NCI-H345 treated with DMSO at 0.1 percent for 48 hours (cell line): ENCODE results near the gene SPINK4.

Experiments used
- DNase-seq: peaks from one replicate; lab custom pipeline; 2025; ENCODE audit not compliant: unreplicated experiment; lab: John Stamatoyannopoulos, UW

Gene SPINK4

DNA sequence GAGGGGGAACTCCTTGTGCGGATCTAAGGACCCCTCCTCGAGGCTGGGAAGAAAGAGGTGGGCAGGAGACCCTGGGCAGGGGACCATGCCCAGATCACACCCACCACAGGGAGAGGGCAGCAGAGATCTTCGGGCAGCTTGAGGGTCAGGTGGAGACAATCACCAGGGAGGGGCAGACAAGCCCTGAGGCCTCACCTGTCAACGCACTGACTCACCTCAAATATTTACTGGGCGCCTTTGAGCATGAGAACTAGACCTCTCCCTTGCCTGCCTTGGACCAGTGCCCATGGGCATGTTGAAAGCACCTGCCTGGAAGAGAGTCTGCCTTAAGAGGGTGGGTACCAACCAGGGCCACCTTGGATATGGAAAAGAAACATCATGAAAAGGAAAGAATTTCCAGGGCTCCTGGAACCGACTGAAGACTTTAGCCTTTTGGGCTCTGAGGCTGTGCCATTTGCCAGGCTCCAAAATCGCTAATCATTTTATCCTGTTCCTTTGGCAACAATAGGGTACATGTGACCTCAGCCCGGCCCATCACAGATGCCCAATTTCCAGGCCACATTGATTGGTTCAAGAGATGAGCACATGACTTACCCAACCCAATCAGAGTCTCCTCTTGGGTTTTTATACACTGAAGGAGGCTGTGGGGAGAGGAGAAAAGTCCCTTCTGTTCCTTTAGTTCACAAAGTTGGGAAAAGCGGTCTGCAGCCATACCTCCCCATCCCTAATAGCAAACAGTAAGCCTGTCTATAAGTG, 10.4 kb upstream of the SPINK4 start:
- peak; percentile 6 for DNase-seq

DNA sequence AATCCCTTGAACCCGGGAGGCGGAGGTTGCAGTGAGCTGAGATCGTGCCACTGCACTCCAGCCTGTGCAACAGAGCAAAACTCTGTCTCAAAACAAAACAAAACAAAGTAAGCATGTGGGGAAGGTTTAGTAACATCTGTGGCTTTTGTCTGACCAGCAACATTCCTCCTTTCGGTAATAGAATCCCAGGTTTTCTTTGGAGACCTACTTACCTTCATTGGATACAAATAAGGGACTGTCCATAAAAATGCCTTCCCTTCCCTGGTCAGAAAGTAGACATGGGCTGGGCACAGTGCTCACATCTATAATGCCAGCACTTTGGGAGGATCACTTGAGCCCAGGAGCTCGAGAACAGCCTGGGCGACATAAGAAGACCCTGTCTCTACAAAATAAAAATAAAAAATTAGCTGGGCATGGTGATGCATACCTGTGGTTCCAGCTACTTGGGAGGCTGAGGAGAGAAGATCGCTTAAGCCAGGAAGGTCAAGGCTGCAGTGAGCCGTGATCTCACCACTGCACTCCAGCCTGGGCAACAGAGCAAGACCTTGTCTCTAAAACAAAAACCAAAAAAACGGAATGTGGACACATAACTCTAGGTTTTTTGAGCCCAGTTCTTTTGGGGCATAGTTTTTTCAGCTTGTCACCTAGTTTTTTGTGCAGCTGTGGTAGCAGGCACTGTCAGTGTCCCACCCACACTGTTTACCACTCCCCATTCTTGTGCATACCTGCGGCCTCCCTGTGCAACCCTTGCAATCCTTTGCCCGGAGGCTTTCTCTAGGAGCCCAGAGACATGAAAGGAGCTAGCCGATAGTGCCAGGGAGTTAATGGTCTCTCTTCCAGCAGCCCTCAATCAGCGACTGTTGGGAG, 9.0 kb upstream of the SPINK4 start:
- no peak for DNase-seq

DNA sequence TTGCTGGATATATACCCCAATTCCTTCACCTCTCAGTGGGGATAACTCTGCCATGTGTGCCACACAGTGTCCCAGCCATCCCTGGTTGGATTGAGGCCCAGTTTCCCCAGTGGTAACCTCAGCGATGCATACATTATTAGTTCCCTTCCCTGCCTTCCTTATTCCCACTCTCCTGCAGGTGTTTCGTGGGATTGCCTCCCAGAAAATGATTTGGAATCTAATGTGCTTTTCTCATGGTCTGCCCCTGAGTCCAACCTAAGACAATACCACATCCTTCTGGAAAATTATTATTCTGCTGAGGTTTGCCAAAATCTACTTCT, 8.4 kb upstream of the SPINK4 start:
- DNase-seq = no peak

DNA sequence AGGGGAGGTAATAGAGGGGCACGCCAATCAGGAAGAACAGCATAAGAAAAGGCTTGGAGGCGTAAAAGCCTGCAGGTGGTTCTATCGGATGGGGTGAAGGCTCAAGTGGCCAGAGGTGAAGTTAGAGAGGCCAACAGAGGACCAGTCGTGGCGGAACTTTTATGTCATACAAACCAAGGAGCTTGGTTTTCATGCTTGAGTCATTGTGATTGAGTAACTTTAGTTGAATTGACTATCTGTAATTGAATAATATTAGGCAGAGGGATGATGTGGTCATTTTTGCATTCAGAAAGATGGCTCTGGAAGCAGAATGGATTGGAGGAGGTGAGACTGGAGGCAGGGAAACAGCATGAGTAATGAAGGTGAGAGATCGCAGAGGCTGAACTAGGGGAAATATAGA, 7.2 kb upstream of the SPINK4 start:
- DNase-seq = no peak

DNA sequence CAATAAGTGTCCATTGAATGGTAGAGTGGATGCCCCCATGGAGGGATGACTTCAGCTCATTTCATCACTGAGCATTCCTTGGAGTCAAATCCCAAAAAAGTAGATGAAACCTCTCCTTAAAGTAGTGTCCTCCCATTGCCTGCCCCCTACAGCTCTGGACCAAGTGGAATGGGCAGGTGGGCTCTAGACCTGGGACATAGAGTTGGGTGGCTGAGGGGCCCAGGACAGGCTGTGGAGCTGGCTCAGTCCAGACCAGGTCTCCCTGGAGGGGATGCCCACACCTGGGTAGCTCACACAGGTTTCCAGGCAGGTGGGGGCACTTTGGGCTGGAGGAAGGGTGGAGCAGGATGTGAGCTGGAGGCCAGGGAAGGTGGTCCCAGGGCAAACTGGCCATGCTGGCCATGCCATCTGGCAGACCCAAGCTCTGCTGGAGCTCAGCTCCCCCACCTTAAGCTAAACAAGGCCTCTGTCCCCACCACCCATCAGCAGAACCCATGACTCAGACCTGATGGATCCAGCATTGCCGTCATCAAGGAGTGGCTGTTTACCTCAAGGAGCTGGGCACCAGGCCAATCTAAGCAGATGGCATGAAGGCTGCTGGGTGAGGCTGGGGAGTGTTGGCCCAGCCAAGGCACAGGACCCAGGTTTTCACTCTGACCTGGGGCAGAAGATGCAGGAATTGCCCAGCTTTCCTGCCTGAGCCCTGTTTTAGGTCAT, 6.2 kb upstream of the SPINK4 start:
- no peak for DNase-seq

DNA sequence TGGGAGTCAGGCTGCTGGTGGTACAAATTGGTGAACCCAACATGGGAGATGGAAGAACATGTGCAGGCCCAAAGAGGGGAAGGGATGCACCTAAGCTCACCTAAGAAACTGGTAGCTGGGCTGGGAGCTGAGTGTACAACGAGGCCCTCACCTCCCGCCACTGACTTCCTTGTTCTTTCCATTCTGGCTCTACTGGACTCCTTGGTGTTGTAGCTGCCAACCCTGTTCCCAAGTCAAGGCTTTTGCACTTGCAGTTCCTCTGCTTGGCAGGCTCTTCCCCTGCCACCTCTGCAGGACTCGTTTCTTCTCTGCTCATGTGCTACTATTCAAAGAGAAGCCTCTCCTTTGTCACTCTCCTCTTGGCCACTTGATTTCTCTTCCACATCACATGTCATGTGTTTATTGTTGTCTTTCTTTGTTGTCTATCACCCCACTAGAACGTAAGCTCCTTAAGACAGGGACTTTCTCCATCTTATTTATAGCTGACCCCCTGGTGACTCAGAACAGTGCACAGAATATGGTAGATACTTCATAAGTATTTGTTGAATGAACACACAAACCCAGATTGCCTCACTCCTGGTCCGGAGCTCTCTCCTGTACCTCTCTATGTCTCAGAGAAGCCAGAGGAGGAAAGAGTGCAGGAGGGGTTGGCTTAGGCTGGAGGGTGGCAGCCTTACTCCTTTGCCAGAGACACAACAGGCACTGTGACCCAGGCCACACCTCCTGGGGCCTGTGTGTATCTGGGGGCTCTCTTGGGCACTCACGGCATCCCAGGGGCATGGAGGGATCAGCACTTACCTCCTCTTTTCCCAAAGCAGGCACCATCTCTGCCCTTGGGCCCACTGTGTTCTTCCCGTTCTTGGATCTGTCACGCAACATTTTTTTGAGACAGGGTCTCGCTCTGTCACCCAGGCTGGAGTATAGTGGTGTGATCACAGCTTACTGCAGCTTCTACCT, 5.2 kb upstream of the SPINK4 start:
- no peak for DNase-seq

DNA sequence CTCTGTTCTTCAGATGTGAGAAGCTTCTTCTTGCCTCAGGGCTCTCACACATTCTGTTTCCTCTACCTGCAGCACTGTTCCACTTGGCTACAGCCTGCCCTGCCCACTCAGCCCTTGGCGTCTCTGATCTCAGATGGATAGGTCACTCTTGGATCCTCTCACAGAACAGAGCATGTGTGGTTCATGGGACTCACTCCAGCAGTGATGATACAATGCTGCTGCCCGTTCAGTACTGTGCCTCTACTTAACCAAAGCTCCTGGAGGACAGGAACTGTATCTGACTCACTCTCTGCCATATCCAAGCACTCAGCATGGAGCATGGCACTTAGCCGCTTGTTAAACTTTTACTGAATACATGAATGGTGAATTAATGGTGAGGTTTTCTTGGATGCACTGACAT, 3.4 kb upstream of the SPINK4 start:
- no peak for DNase-seq

DNA sequence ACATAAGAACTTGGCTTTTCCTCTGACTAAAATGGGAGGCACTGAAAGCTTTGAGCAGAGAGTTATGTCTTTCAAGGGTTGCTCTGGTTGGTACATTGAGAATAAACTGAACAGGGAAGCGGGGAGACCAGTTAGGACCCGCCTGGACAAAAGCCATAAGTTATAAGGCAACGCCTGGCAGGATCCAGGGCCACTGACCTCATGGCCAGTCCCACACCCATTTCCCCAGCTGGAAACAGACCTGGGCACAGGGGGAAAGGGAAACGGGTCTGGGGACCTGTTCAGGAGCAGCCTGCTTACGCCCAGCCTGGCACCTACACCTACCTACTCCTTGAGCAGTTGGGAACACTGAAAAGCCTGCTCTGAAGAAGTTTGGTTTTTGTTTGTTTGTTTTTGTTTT, 1.3 kb downstream of the SPINK4 start:
- no peak for DNase-seq

DNA sequence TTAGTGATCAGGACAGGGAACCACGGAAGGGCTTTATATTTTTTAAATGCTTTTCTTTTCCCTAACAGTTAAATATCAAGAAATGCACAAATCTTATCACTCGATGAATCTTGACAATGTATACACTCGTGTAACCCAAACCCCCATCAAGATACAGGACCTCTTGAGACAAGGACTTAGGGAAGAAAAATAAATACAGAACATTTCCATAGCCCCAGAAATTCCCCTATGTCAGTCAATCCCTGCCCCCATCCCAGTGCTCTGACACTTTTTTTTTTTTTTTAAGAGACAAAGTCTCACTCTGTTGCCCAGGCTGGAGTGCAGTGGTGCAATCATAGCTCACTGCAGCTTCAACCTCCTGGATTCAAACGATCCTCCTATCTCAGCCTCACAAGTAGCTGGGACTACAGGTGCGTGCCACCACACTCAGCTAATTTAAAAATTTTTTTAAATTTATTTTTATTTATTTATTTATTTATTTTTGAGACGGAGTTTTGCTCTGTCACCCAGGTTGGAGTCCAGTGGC, 2.7 kb downstream of the SPINK4 start:
- no peak for DNase-seq

DNA sequence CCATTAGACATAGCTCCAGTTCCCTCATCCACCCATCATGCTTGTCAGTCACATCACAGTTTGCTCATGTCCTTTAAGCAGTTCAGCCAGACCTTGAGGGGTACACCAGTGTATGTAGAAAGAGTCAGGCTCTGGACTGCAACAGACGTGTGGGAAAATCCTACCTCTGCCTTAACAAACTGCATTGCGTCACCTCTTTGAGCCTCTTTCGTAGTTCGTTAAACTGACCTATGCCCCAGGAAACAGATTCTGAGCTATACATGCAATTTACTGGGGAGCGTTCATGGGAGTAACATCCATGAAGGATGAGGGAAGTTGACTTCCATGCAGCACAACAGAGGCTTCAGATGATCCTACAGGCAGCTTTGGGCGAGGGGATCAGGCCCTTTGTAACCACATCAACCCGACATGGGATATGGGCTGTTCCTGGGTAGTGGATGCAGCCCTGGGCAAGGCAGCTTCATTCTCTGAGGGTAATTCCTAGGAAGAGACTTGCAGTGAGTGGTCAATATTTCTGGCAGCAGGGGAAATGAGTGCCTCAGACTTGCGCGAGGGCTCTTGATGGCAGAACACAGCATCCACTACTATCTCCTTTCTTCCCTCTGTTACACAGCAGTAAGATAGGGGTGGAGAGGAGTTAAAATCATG, 4.3 kb downstream of the SPINK4 start:
- no peak for DNase-seq

DNA sequence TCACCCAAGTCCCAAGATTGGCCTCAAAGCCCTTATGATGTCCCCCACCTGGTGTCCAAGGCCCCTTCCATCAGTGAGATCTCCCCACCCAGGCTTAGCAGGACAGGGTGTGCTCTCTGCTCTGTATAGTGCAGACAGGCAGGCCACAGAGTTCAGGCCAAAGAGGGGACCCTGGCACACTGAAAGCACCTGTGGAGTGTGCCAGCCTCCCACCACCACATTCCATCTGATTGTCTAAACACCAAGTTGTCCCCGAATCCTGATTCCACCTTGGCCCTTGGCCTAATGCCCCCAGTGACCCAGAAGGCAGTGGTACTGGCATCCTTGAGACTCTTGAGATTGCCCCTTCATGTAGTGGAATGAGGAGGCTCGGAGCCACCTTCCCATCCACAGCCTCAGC, 5.4 kb downstream of the SPINK4 start:
- no peak for DNase-seq

DNA sequence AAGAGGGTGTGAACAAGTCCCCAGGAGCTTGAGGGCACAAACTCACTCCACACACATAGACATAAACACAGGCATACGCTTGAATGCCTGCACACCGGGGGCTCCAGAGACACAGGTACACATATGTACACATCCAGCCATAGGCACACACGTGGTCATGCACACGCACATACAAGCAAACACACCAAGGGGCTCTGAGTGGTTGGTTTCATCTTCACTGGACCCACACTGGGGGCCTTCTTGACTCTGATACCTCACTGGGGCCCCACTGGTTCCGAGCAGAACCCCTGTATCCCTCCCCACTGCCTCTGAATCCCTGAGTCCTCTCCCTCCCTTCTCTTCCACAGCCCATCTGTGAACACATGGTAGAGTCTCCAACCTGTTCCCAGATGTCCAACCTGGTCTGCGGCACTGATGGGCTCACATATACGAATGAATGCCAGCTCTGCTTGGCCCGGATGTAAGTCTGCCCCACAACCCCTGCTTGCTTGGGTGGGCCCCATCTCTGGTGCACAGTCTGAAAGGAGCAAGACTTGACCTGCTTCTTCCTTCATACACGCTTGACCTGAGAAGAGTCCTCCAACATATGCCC, 6.4 kb downstream of the SPINK4 start:
- DNase-seq = no peak

DNA sequence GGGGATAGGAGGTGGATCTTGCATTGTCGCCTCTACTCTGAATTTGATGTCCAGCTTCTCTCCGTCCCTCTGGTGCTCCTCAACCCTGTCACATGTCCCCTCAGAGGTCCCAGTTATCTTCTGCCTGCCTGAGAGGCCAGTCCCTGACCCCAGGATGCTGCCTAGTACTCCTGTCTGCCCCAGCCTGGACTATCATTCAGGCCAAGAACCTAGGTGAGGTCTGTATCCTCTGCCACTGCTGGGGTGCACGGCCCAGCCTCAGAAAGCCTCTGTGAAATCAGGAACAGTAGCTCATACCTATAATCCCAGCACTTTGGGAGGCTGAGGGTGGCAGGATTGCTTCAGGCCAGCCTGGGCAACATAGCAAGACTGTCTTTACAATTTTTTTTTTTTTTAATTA, 8.6 kb downstream of the SPINK4 start:
- no peak for DNase-seq

DNA sequence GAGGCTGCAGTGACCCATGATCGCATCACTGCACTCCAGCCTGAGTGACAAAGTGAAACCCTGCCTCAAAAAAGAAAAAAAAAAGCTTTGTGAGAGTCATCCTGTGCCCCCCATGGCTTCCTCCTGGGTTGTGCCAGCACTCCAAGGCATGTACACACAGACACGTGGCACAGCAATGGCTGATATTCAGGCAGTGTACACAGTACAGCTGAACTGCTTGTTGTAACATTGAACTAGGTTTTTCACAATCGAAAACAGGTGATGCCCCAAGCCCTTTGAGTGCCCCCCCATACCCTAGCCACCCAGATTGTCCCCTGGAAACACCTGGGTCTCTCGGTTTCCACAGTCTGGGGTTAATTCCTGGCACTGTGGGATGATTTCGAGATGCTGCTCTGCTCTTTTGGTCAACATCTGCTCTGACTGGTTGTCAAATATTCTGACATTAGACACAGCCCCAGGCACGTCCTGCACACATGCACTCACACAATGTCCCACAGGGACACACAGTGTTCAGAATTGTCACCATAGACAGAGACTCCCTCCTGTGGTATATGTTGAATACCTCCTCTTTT, 9.2 kb downstream of the SPINK4 start:
- DNase-seq = no peak

DNA sequence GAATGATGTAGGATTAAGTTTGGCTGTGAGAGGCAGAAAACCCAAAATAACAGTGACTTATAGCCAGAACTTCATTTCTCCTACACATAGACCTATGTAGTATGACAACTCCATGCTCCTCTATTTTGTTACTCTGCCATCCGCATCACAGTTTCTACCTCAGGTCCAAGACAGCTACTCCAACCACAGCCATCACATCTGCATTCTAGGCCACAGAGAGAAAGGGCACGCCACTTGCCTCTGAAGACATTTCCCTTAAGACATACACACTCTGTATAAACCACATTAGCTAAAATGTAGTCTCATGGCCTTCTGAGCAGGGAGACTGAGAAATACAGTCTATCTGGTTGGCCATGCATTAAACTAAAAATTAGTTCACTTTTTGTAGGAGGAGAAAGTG, 10.0 kb downstream of the SPINK4 start:
- no peak for DNase-seq

DNA sequence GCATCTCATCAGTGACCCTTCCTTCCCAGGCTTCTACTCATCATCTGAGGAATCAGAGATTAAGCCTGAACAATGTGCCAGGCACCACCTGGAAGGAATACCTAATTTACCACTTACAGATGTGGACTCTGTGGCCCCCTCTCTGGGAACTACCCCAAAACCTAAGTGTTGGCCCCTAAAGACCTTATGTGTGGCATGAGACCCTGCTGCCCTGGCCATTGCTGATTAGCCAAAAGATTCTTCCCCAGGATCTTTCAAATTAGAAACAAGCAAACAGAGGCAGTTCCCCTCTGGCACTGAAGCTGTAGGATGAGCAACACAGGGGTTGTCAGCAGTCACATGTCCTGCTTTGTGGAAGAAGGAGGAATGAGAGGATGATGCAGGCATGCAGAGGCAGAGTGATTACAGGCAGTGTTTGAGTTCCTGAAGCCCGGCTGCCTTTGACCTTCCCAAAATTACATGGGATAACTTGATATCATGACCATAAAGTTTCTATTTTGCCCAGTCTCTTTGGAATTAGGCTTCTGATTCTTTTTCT, 10.6 kb downstream of the SPINK4 start:
- no peak for DNase-seq

DNA sequence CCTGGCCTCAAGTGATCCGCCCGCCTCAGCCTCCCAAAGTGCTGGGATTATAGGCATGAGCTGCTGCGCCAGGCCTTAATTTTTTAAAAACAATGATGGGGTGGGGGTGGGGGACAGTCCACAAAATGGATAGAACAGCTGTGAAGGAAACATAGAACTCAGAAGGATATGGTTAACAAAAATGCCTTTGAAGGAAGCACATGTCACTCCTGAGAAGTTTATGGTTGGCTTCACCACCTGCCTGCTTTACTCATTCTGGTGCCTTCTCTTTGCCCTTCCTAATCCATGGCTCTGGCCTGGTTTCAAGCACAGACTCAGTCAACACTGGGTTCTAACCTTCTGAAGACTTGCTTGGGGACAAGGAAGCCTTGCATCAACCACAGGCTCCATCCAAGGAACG, 14.2 kb downstream of the SPINK4 start:
- no peak for DNase-seq

DNA sequence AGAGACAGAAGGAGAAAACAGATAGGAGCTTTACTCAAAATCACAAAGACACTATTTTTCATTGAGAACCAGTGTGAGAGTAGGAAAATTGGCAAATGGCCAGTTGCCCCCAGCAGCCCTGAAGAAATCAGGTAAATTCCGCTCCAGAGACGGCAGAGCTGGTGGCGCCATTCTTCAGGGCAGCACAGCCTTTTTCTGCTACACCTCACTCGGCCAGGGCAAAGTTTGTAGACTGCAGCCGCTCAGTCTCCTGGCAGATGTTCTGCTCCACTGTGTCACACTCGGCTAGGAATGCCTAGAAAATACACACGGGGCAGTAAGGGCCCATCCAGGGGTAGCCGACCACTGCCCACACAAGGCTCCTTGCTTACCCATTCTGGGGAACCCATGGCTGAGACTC, 15.0 kb downstream of the SPINK4 start:
- no peak for DNase-seq

DNA sequence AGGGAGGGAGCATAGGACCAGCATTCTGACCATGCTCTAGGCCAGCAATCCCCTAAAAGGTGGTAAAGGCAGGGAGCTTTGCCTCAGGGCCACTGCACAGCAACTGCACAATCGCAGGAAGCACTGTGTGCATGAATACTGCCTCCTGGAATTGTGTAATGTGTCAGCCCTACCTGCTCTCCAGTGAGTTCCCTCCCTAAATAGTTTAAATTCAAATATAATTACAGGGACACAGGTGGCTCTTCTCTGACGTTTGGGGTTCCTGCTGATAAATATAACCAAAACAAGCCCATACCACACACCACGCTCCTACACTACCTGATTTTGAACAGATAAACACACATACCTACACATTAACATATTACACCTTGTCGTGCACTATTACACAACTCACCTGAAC, 15.5 kb downstream of the SPINK4 start:
- no peak for DNase-seq
